ENCODE results near the gene DAP.
A peak's percentile ranks its signal among the peaks of the same experiment; 100 is the strongest.

DAP gene

DNA sequence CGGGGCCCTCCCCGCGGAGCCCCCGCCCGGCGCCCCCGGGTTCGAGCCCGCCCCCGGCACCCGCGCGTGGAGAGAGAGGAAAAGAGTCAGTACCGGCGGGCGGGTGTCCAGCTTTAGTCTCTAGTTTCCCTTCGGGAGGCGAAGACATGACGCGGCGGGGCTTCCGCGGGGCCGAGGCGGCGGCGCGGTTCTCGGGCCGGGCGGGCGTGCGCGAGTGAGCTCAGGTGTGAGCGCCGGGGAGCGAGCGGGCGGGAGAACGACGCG is 181 bp downstream of the DAP start:
- no peak for DNase-seq (ENCODE audit: low read depth in 2 of 2)

DNA sequence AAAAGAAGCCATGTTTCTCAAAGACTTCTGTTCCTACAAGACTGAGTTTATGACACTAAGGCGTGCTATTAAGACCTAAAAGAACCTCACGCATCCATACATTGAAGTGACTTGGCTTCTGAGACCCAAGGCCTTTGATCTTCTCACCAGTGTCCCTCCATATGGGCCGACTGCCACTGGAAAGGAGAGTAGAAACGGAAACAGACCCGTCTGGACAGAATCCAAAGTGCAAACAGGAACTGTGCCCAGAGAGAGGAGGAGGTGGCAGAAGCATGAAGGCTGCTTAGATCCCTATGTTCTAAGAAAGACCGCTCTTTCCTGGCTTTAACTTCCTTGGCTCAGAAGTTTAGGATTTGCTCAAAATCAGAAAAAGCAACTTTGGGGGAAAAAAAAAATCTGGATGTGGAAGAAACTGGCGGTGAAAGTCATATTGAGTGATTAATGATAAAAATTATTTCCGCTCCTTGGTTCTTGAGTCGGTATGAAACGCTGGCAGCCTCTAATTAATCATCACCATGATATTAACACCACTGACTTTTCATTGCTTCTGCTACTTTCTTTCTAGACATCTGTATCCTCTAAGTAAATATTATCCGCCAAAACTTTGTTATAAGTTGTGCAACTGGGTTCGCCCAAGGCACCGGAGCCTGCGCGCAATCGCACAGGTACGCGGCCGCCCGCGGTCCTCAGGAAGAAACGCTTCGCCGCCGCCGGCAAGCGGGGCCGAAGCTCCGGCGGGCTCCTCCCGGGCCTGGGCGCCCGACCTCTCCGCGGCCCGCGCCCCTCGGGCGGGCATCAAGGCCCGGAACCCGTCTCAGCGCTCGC is 726 bp downstream of the DAP start:
- peak in 1 of 2 experiments; percentile 17 for DNase-seq (ENCODE audit: low read depth in 2 of 2)

- DNase-seq (ENCODE audit: low read depth in 2 of 2): no peak
These were observed 1.9 kb downstream of the DAP start for GRCh38 chr5:10759111-10759510.

DNA sequence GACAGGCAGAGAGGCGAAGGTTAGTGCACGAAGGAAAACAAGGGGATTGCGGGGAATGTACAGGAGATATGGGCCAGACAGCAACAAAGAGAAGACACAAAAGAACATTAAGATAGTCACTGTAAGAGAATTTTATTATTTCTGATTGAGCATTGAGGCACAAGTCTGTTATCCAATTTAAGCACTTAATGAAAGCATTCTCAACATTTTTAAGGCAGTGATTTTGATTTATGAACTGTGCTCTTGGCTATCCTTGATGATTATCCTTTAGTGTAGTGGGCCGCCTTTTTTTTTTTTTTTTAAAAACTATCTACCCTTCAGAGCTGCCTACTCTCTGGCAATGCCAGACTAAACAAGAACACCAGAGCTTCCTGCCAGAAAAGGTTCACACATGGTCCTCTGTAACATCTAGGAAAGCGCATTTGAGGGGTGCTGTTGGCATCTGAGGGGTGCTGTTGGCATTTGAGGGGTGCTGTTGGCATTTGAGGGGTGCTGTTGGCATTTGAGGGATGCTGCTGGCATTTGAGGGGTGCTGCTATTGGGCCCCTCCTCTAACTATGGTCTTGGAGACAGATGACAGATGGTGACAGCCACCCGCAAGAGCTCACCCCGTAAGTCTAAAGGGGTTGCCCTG is 3.0 kb downstream of the DAP start:
- DNase-seq (ENCODE audit: low read depth in 2 of 2): no peak

DNA sequence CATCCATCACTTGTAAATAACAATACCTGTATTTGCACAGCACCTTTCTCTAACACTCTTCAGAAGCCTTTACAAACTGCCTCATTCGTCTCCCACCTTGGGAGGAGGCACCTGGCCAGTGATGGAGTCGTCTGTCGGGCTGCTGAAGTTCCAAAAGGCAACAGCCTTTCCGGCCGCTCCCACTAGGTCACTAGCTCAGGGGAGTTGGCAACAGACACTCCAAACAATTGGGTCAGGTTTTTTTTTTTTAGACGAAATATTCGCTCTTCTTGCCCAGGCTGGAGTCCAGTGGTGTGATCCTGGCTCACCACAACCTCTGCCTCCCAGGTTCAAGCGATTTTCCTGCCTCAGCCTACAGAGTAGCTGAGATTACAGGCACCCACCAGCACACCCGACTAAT is 4.0 kb downstream of the DAP start:
- no peak for DNase-seq (ENCODE audit: low read depth in 2 of 2)

DNA sequence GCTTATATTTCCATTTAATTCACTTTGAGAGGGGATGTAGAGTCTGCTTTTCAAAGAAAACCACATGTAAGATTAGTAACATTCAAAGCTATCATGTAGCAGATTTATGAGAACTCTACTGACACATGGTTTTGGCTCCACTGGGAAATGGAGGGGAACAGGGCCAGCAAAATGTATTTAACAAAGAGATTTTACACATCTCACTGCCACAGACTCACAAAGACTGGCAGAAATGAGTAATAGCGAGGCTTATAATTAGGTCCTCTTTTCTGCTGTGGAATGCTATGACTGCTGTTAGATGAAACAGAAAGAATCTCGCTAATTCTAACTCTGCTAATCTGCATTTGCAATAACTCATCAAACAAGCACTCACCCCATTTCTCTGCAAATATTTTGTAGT is 4.5 kb downstream of the DAP start:
- no peak for DNase-seq (ENCODE audit: low read depth in 2 of 2)

GRCh38 chr5:10753178-10753577 is 7.9 kb downstream of the DAP start:
- DNase-seq (ENCODE audit: low read depth in 2 of 2): no peak

- DNase-seq (ENCODE audit: low read depth in 2 of 2): no peak
These were observed 8.6 kb downstream of the DAP start for GRCh38 chr5:10752451-10752850.

DNA sequence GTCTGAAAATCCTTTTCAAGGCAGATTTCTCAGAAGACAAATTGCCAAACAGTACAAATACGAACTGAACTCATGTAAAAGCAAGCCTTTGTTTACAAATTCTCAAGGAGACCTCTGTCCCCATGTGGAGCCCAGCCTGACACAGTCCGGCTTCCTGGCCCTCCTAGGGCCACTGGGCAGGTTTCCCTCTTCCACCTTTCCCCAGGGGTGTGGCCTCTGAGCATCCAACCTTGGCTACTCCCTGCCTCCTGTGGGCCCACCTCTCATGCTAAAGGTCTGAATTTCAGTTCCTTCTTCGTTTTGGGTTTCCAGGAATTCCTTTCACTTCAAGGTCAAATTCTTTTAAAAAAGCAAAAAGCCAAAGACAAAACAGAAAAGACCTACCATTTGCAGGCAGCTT is 10.1 kb downstream of the DAP start:
- DNase-seq (ENCODE audit: low read depth in 2 of 2): no peak

DNA sequence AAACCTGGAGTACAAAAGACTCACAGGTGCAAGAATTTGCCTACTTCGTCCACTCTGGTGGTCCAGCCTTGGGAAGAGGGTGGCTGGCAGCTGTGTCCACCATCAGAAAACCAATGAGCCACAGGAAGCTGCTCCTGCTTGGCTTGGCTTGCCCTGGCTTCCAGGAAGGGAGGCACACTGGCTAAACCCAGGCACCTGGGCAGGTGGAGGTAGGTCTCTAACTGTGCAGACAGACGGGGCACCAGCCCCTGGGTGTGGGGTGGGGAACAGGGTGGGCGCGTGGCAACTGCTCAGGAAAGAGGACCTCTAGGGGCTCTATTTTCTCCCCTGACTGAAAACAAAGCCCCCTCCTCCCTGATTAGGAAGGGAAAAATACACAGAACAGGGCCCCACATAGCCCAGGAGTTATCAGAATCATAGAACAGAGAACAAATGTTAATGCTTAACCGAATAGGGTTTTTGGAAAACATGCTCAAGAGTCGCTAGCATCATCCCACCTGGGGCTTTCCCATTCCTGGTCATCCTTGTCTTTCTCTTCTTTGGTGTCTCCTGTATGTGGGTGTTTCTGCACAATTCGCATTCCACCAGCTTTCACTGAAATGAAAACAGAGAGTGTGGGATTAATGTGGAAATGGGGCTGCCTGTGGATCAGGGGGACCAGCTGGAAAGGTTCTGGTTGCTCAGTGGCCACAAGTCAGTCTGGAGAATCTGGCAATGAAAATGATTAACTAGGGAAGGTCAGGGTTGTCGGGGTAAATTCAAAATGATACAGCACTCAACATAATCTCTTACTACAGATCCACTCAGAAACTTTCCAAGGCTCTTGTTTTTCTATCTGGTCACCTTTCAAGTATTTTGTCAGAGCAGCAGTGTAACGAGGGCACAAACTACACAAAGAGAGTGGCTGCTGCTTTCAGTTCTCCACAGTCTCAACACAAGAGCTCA is 13.1 kb downstream of the DAP start:
- DNase-seq (ENCODE audit: low read depth in 2 of 2): no peak

DNA sequence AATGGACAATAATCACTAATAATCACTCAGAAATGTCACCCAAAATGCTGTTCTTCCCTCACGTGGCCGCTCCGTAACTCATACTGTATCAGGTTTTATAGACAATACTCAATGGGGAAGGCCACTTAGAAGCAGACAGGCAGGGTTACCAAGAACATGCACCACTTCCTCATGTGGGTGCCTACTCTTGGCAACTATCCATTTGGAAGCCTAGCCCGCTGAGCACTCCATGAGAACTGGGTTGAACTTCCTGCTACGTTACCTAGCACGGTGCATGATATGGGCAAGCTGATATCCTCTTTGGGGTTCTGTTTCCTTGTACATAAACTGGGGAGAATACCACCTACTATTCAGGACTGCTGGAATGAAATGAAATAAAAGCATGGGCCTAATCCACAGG is 14.3 kb downstream of the DAP start:
- no peak for DNase-seq (ENCODE audit: low read depth in 2 of 2)

GRCh38 chr5:10745133-10745532 is 15.9 kb downstream of the DAP start:
- DNase-seq (ENCODE audit: low read depth in 2 of 2): no peak

DNA sequence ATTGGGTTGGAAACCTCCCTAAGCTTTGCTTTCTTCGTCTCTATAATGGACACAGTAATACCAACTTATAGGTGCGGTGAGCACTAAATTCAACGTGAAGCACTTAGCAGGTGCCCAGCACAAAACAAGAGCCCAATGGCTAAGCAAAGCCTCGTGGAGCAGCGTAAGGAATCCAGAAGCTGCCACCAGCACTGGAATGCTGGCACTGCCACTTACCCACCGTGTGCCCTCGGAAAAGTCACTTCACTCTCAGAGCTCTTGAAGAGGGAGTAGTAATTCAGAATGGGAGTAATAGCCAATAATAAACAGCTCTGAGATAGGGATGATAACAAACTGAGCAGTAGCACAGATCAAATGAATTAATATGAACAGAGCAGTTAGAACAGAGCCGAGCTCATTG is 16.4 kb downstream of the DAP start:
- DNase-seq (ENCODE audit: low read depth in 2 of 2): no peak

GRCh38 chr5:10743951-10744350 is 17.1 kb downstream of the DAP start:
- no peak for DNase-seq (ENCODE audit: low read depth in 2 of 2)

DNA sequence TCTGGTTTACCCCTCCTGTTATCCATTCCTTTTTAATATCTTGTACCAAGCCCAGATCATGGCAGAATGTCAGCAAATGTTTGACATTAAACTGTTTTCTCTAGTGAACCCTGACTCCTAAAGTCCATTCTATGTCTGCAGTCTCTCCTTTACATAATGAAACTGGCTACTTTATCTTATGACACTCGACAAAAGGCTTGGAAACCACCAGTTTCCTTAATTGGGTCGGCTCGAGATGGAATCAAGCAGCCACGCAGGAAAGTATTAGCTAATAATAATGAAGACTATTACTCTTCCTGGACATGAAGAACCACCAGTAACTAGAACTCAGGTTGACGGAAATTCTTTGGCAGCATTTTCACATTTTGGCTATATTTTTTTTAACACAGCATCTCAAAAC is 17.5 kb downstream of the DAP start:
- DNase-seq (ENCODE audit: low read depth in 2 of 2): no peak

- no peak for DNase-seq (ENCODE audit: low read depth in 2 of 2)
These were observed 19.4 kb downstream of the DAP start for GRCh38 chr5:10741661-10742060.

DNA sequence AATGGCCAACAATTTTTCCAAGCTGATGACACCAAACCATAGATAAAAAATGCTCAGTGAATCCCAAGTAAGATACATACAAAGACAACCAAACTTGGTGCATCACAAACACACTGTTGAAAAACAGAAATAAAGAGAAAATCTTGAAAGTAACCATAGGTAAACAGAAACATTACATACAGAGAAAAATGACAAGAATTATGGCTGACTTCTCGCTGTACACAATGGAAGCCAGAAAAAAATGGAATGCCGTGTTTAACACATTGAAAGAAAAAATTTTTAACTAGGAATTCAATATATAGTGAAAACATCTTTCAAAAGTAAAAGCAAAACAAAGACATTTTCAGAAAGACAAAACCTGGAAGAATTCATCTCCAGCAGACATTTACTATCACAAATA is 20.6 kb downstream of the DAP start:
- DNase-seq (ENCODE audit: low read depth in 2 of 2): no peak

GRCh38 chr5:10737880-10738279 is 23.2 kb downstream of the DAP start:
- DNase-seq (ENCODE audit: low read depth in 2 of 2): no peak

GRCh38 chr5:10736808-10737207 is 24.2 kb downstream of the DAP start:
- DNase-seq (ENCODE audit: low read depth in 2 of 2): no peak

- DNase-seq (ENCODE audit: low read depth in 2 of 2): no peak
These were observed 24.7 kb downstream of the DAP start for GRCh38 chr5:10736354-10736753.

GRCh38 chr5:10735569-10736276 is 25.3 kb downstream of the DAP start:
- DNase-seq (ENCODE audit: low read depth in 2 of 2): no peak

All from stimulated activated CD4-positive, alpha-beta T cell treated with anti-CD3 and anti-CD28 coated beads, Interleukin-12 subunit alpha, Interleukin-12 subunit beta, amount 100 ng/mL, for 24 hours (primary cell).